ENCODE results near the gene SYT6. TPM values are rescaled to one million over a fixed set of nuclear protein-coding genes. Genes with fewer than 3 reads are reported as not detected.

SYT6 gene
- total RNA-seq, 1 experiment from 2014 or later: 77.2 TPM

GRCh38 chr1:114113411-114114184 is 40.1 kb downstream of the SYT6 start:
- Mint-ChIP-seq H3K27me3 (ENCODE audit: low read depth) (no peaks in the 10 kb centered on the region; the same call in none of the 2 replicates), H3K4me1 (peaks cover 55 to 61% of the 10 kb centered on the region in 2 experiments), H3K27ac (peak overlapping the region; percentile 0 to 87 (median 70); a peak in 5 of 7 replicates), H3K4me3 (no peak overlapping the region), H3K36me3 (ENCODE audit: insufficient read depth in 1 of 3, low read depth in 3 of 3) (peaks cover 41 to 92% (median 90%) of the 10 kb centered on the region in 3 experiments), H3K9me3 (no peaks in the 10 kb centered on the region)
- DNase-seq: no peak
- no peak overlapping the region for H3K56ac ChIP-seq (ENCODE audit: insufficient read length, low read depth, low read length)
- no peak overlapping the region for H4K8ac ChIP-seq (replicated peaks; ENCODE audit: insufficient read length, low read depth, low read length)
- no peak overlapping the region for H2BK12ac ChIP-seq (ENCODE audit: insufficient read length, low read depth, low read length)
- no peak overlapping the region for H3K4ac ChIP-seq (ENCODE audit: low read depth, low read length)
- H2BK15ac ChIP-seq (ENCODE audit: low read depth, low read length): no peak overlapping the region
- no CpG with 5 or more reads among the region's 10 CpGs for WGBS (ENCODE audit: extremely low coverage, insufficient read length, low lambda C conversion rate)
- H3K27ac ChIP-seq (ENCODE audit: insufficient read length, low read depth, low read length): no peak overlapping the region
- H4K5ac ChIP-seq (ENCODE audit: insufficient read length, low read depth, low read length): no peak overlapping the region
- H3K23me2 ChIP-seq (ENCODE audit: insufficient read length, low read depth, low read length, poor library complexity, severe bottlenecking): no peaks in the 10 kb centered on the region
- no peaks in the 10 kb centered on the region for H3K27me3 ChIP-seq (ENCODE audit: insufficient read depth, low read length)
- no peak overlapping the region for H2AFZ ChIP-seq (ENCODE audit: low read length)
- no peaks in the 10 kb centered on the region for H3K79me1 ChIP-seq (ENCODE audit: insufficient read depth, low read depth, low read length, poor library complexity, severe bottlenecking)
- H3K14ac ChIP-seq (ENCODE audit: insufficient read depth, low read length): no peak overlapping the region; the same call in 1 of the 2 replicates
- no peak overlapping the region for H2AK5ac ChIP-seq (ENCODE audit: insufficient read length, low read length)
- H3K9me3 ChIP-seq (ENCODE audit: control insufficient read depth, low read depth, low read length): no peaks in the 10 kb centered on the region
- H4K91ac ChIP-seq (ENCODE audit: insufficient read length, low read depth, low read length): no peak overlapping the region
- no peak overlapping the region for H2BK120ac ChIP-seq (ENCODE audit: low read depth, low read length, poor library complexity, severe bottlenecking)
- no peak overlapping the region for H2BK5ac ChIP-seq (ENCODE audit: insufficient read length, low read length)
- no peak overlapping the region for H2BK20ac ChIP-seq (ENCODE audit: low read depth, low read length, poor library complexity, severe bottlenecking)
- no peak for TF ChIP-seq CTCF (conservative IDR thresholded peaks at IDR 0.05)
- H3K23ac ChIP-seq (ENCODE audit: insufficient read length, low read depth, low read length): no peak overlapping the region
- H3K9ac ChIP-seq (ENCODE audit: extremely low read depth, insufficient read length, low read length): no peak overlapping the region
- no peak overlapping the region for H3K4me2 ChIP-seq (ENCODE audit: insufficient read depth, insufficient read length, low read length)
- H4K20me1 ChIP-seq (ENCODE audit: control insufficient read depth, insufficient read depth, insufficient read length): no peaks in the 10 kb centered on the region
- peaks cover 4% of the 10 kb centered on the region; the same call in 1 of the 2 replicates for H3K4me1 ChIP-seq (ENCODE audit: insufficient read depth, low read length)
- H3K18ac ChIP-seq (ENCODE audit: insufficient read length, low read depth, low read length): no peak overlapping the region
- H3T11ph ChIP-seq (ENCODE audit: low read length): no peak overlapping the region
- H3K79me2 ChIP-seq (ENCODE audit: insufficient read depth, low read length): no peaks in the 10 kb centered on the region
